Ectodermal cell (in vitro differentiated cells): ENCODE results near the gene PACS2.

Experiments
- H3K27ac ChIP-seq: 2 replicates; pipeline ENCODE4 v1.7.0; 2013; ENCODE audit warnings: mild to moderate bottlenecking, low read depth, low read length; ENCODE audit not compliant: insufficient read depth, poor library complexity, severe bottlenecking
- H3K27me3 ChIP-seq: 2 replicates; pipeline ENCODE4 v1.7.0; 2013; ENCODE audit warnings: mild to moderate bottlenecking, low read length; ENCODE audit not compliant: insufficient read depth, control insufficient read depth, poor library complexity, severe bottlenecking
- H3K36me3 ChIP-seq: one replicate; pipeline ENCODE4 v1.7.0; 2013; ENCODE audit warnings: low read length; ENCODE audit not compliant: control insufficient read depth, insufficient read depth
- H3K4me1 ChIP-seq: one replicate; pipeline ENCODE4 v1.7.0; 2013; ENCODE audit warnings: low read length; ENCODE audit not compliant: control insufficient read depth, insufficient read depth
- H3K4me3 ChIP-seq: 2 replicates; pipeline ENCODE4 v1.7.0; 2013; ENCODE audit warnings: low read depth, low read length, control low read depth; ENCODE audit not compliant: insufficient read depth
- H3K9me3 ChIP-seq: 2 replicates; pipeline ENCODE4 v1.7.0; 2013; ENCODE audit warnings: mild to moderate bottlenecking, low read length, moderate library complexity; ENCODE audit not compliant: control insufficient read depth
- WGBS, 2 experiments: methylation state at CpG; one replicate each; pipeline ENCODE4 v1.1.7; 2013; ENCODE audit warnings: missing lambda C conversion rate in 2 of 2; 5-methylcytosine and 5-hydroxymethylcytosine counted together

Gene PACS2

DNA sequence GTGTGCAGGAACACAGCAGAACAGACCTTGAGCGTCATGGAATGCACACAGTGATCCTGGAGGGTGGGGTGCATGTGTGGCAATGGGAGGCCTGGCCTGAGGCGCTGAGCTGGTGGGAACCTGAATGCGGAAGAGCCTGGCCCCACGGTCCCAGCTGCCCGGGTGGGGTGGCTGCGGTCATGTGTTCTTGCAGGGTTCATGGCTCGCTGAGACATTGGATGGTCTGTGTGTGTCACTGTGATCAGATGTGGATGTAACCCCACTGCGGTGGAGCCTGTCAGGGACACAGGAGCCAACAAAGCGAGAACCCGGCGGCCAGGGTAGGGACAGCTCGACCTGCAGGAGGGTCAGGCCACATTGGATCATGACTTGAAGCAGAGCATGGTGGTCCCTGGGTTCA, 128.3 kb downstream of the PACS2 start:
- H3K4me1 ChIP-seq: no peaks in the 10 kb centered on the region
- no peak overlapping the region for H3K4me3 ChIP-seq
- H3K9me3 ChIP-seq: no peaks in the 10 kb centered on the region
- no peaks in the 10 kb centered on the region for H3K27me3 ChIP-seq
- H3K27ac ChIP-seq: no peak overlapping the region
- 85 to 89% methylated on average over 12 of the region's 12 CpGs for WGBS, 2 experiments
- H3K36me3 ChIP-seq: peaks cover 3% of the 10 kb centered on the region

GRCh38 chr14:105444859-105445258, 130.3 kb downstream of the PACS2 start:
- Histone ChIP-seq H3K4me1 (no peaks in the 10 kb centered on the region), H3K27me3 (no peaks in the 10 kb centered on the region), H3K27ac (no peak overlapping the region), H3K4me3 (no peak overlapping the region), H3K36me3 (peaks cover 5% of the 10 kb centered on the region), H3K9me3 (no peaks in the 10 kb centered on the region)
- 93 to 95% methylated on average over 17 of the region's 17 CpGs for WGBS, 2 experiments

DNA sequence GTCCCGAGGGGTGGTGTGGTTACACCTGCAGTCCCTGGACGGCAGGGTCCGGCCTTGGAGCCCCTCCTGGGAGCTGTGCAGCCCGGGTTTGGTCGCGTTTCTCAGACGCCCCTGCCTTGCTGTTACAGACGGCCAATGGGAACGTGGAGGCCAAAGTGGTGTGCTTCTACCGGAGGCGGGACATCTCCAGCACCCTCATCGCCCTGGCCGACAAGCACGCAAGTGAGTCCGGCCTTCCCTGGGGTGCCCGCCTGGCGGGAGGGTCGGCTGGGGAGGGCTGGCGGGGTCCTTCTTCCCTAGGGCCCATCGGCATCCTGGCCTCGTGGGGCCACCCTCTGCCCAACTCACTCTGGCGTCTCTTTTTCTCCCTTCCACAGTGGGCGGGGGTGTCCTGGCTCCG, 130.7 kb downstream of the PACS2 start:
- Histone ChIP-seq H3K4me3 (no peak overlapping the region), H3K9me3 (no peaks in the 10 kb centered on the region), H3K4me1 (no peaks in the 10 kb centered on the region), H3K27me3 (no peaks in the 10 kb centered on the region), H3K36me3 (peaks cover 10% of the 10 kb centered on the region), H3K27ac (no peak overlapping the region)
- WGBS, 2 experiments: 92 to 93% methylated on average over 24 of the region's 24 CpGs

DNA sequence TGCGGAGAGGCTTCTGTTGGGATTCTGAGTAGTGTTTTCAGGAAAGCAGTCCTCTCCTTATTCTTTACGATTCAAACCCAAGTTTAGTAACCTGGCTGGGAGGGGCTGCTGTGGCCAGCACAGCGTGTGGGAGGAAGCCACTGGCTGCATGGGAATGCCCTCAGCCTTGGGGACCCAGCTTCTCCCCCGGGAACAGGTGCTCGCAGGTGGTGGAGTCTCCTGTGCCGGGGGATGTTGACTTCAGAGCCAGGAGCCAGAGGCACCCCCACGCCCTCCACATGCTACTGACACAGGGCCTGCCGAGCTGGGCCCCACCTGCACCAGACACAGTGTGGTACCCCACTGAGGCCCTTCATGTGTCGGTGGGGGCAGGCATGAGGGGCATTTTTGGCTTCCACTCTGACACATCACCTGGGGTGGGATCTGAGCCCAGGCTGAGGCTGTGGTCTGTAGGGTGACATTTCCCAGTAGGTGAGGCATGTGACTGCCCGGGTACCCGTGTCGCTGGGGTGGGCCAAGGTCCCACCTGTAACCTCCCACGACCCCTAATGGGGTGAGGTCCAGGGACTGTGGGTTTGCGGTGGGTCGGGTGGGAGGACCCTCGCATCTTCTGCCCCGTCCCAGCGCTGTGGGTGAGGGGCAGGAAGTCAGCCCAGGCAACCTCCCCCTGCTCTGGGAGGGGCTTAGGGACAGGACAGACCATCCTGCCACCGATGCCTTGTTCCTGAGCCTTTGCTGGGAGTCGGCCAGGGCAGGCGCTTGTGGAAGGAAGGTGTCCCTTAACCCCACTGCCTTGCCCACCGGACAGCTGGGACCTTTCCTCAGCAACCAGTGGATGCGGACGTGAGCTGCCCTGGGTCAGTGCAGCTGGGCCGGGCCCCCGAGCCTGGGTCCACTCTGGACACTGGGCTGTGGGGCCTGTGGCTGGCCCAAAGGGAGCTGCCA, 131.6 kb downstream of the PACS2 start:
- Histone ChIP-seq H3K9me3 (no peaks in the 10 kb centered on the region), H3K4me3 (no peak overlapping the region), H3K4me1 (no peaks in the 10 kb centered on the region), H3K27me3 (no peaks in the 10 kb centered on the region), H3K36me3 (peaks cover 17% of the 10 kb centered on the region), H3K27ac (no peak overlapping the region)
- 95% methylated on average over 26 of the region's 26 CpGs for WGBS, 2 experiments

GRCh38 chr14:105446971-105447370, 132.4 kb downstream of the PACS2 start:
- Histone ChIP-seq H3K9me3 (no peaks in the 10 kb centered on the region), H3K27ac (no peak overlapping the region), H3K27me3 (no peaks in the 10 kb centered on the region), H3K36me3 (peaks cover 17% of the 10 kb centered on the region), H3K4me1 (no peaks in the 10 kb centered on the region), H3K4me3 (no peak overlapping the region)
- 88% methylated on average over 14 of the region's 14 CpGs for WGBS, 2 experiments
